ENCODE results near the gene CRLF1. TPM values are rescaled to one million over a fixed set of nuclear protein-coding genes. Genes with fewer than 3 reads are reported as not detected.

CRLF1 gene
- total RNA-seq, 1 donor from 2014 or later, result 16.5 TPM

- Histone ChIP-seq H3K27me3 (ENCODE audit: control insufficient read depth, insufficient read depth, low read length) (peaks cover 78% of the 10 kb centered on the region), H3K36me3 (ENCODE audit: control insufficient read depth, insufficient read depth, low read length) (no peaks in the 10 kb centered on the region), H3K4me3 (ENCODE audit: low read depth, low read length) (peak overlapping the region; percentile 32)
- TF ChIP-seq CTCF (IDR thresholded peaks at IDR 0.05; ENCODE audit: insufficient read depth, low read length, poor library complexity, severe bottlenecking), result no peak
- no peak for DNase-seq (ENCODE audit: low read depth)
Observed at GRCh38 chr19:18612051-18612771, 5.6 kb upstream of the CRLF1 start.

GRCh38 chr19:18611327-18612050, 4.9 kb upstream of the CRLF1 start:
- no peak overlapping the region for H3K4me3 ChIP-seq (ENCODE audit: low read depth, low read length)
- H3K36me3 ChIP-seq (ENCODE audit: control insufficient read depth, insufficient read depth, low read length), result no peaks in the 10 kb centered on the region
- no peak for TF ChIP-seq CTCF (IDR thresholded peaks at IDR 0.05; ENCODE audit: insufficient read depth, low read length, poor library complexity, severe bottlenecking)
- DNase-seq (ENCODE audit: low read depth), result no peak
- H3K27me3 ChIP-seq (ENCODE audit: control insufficient read depth, insufficient read depth, low read length), result peaks cover 83% of the 10 kb centered on the region

- H3K27me3 ChIP-seq (ENCODE audit: control insufficient read depth, insufficient read depth, low read length), result peaks cover 86% of the 10 kb centered on the region
- H3K4me3 ChIP-seq (ENCODE audit: low read depth, low read length), result no peak overlapping the region
- no peaks in the 10 kb centered on the region for H3K36me3 ChIP-seq (ENCODE audit: control insufficient read depth, insufficient read depth, low read length)
- TF ChIP-seq CTCF (IDR thresholded peaks at IDR 0.05; ENCODE audit: insufficient read depth, low read length, poor library complexity, severe bottlenecking), result no peak
- DNase-seq (ENCODE audit: low read depth), result no peak
Observed at GRCh38 chr19:18610556-18611326, 4.1 kb upstream of the CRLF1 start.

- Histone ChIP-seq H3K36me3 (ENCODE audit: control insufficient read depth, insufficient read depth, low read length) (no peaks in the 10 kb centered on the region), H3K4me3 (ENCODE audit: low read depth, low read length) (no peak overlapping the region), H3K27me3 (ENCODE audit: control insufficient read depth, insufficient read depth, low read length) (peaks cover 89% of the 10 kb centered on the region)
- DNase-seq (ENCODE audit: low read depth), result no peak
- no peak for TF ChIP-seq CTCF (IDR thresholded peaks at IDR 0.05; ENCODE audit: insufficient read depth, low read length, poor library complexity, severe bottlenecking)
Observed at GRCh38 chr19:18610245-18610555, 3.6 kb upstream of the CRLF1 start.

GRCh38 chr19:18609717-18610051, 3.1 kb upstream of the CRLF1 start:
- Histone ChIP-seq H3K27me3 (ENCODE audit: control insufficient read depth, insufficient read depth, low read length) (peaks cover 93% of the 10 kb centered on the region), H3K4me3 (ENCODE audit: low read depth, low read length) (no peak overlapping the region), H3K36me3 (ENCODE audit: control insufficient read depth, insufficient read depth, low read length) (no peaks in the 10 kb centered on the region)
- no peak for DNase-seq (ENCODE audit: low read depth)
- no peak for TF ChIP-seq CTCF (IDR thresholded peaks at IDR 0.05; ENCODE audit: insufficient read depth, low read length, poor library complexity, severe bottlenecking)

Measured in kidney epithelial cell (primary cell).